Body of pancreas (tissue), 4 donors: ENCODE measurements around the gene SOD2. TPM values are rescaled to one million over a fixed set of nuclear protein-coding genes. Genes with fewer than 3 reads are reported as not detected.

Experiments used
- ATAC-seq: fragments of 150-250 bp; one replicate; pipeline ENCODE4 v1.9.1; 2016
- DNase-seq, 4 donors: peaks; one replicate each; pipeline ENCODE4 v3.0.0-alpha.2; 2019
- H3K27ac ChIP-seq, 4 donors: fragments of 200-600 bp; sonication (generic); 1 replicate in 3 of 4; 2 replicates in 1 of 4; pipeline versions ENCODE4 v1.5.1 to v1.6.1; 2016 to 2019; ENCODE audit warnings: mild to moderate bottlenecking in 1 of 4, mixed read lengths in 1 of 4, moderate library complexity in 1 of 4
- H3K27me3 ChIP-seq, 2 donors: fragments of 200-600 bp; sonication (generic); one replicate each; pipeline ENCODE4 v1.6.0; 2016; ENCODE audit warnings: mild to moderate bottlenecking in 1 of 2
- H3K36me3 ChIP-seq, 2 donors: fragments of 200-600 bp; sonication (generic); replicated peaks in 1 of 2; 2 replicates each; pipeline ENCODE4 v1.5.1; 2016; ENCODE audit warnings: low read depth in 2 of 2; ENCODE audit not compliant: insufficient read depth in 1 of 2
- H3K4me1 ChIP-seq: fragments of 200-600 bp; sonication (generic); one replicate; pipeline ENCODE4 v1.6.0; 2016
- H3K4me3 ChIP-seq, 2 donors: fragments of 200-600 bp; sonication (generic); 1 replicate in 1 of 2; 2 replicates in 1 of 2; pipeline ENCODE4 v1.5.1; 2016 to 2019
- H3K9me3 ChIP-seq, 3 donors: fragments of 200-600 bp; sonication (generic); 1 replicate in 2 of 3; 2 replicates in 1 of 3; pipeline ENCODE4 v1.5.1; 2016
- CTCF ChIP-seq, 7 experiments: fragments of 450-650 bp in 4 of 7; fragments of 200-600 bp in 3 of 7; sonication (generic) in 3 of 7; IDR thresholded peaks; one replicate each; pipeline ENCODE4 v1.5.1; 2016 to 2019; ENCODE audit warnings: antibody characterized with exemption in 7 of 7
- POLR2A ChIP-seq, 3 donors: fragments of 450-650 bp; IDR thresholded peaks; one replicate each; pipeline ENCODE4 v1.6.1; 2016; ENCODE audit warnings: antibody characterized with exemption in 3 of 3, mild to moderate bottlenecking in 2 of 3
- WGBS, 2 donors: methylation state at CpG; one replicate each; pipeline ENCODE4 v1.1.5; 2017; 5-methylcytosine and 5-hydroxymethylcytosine counted together
- intact Hi-C: fragments of 100-400 bp; cut with DNase I; formaldehyde crosslinking; loops from one replicate; pipeline ENCODE4 v1.15.1; 2023
- total RNA-seq, 2 donors: library from RNA; depleted of rRNA; stranded (reverse); fragments of >200 nt; gene quantifications; one replicate each; pipeline ENCODE4 v1.1.0, GENCODE V29; 2016

Gene SOD2
- total RNA-seq, 2 donors from 2014 or later = 70.5 to 171 TPM

GRCh38 chr6:159654483-159655098 is 38.5 kb downstream of the SOD2 start:
- Histone ChIP-seq H3K36me3 (no peaks in the 10 kb centered on the region), H3K27ac (no peak overlapping the region), H3K4me1 (no peaks in the 10 kb centered on the region), H3K27me3 (no peaks in the 10 kb centered on the region), H3K4me3 (no peak overlapping the region), H3K9me3 (no peaks in the 10 kb centered on the region)
- ATAC-seq (no peak), DNase-seq (no peak)
- intact Hi-C loops = loop anchor here (10.0 kb wide), 1 partner anchor 480 kb away; no protein-coding TSS in a partner anchor
- TF ChIP-seq CTCF (IDR thresholded peaks at IDR 0.05) (peak; percentile 24 to 65 (median 54)), POLR2A (IDR thresholded peaks at IDR 0.05) (no peak)
- 0 to 2% methylated on average over 2 of the region's 2 CpGs for WGBS, 2 donors

- DNase-seq = no peak
- no peak overlapping the region for H3K4me3 ChIP-seq
- no peak overlapping the region for H3K27ac ChIP-seq
- H3K9me3 ChIP-seq = no peaks in the 10 kb centered on the region
- no peaks in the 10 kb centered on the region for H3K27me3 ChIP-seq
- no peak for ATAC-seq
- WGBS, 2 donors = 89 to 90% methylated on average over 8 of the region's 8 CpGs
- H3K36me3 ChIP-seq = no peaks in the 10 kb centered on the region
- intact Hi-C loops = loop anchor here (10.0 kb wide), 1 partner anchor 476 kb away; no protein-coding TSS in a partner anchor
- no peaks in the 10 kb centered on the region for H3K4me1 ChIP-seq
- TF ChIP-seq CTCF (IDR thresholded peaks at IDR 0.05) = no peak
- TF ChIP-seq POLR2A (IDR thresholded peaks at IDR 0.05) = no peak
Measured at GRCh38 chr6:159650314-159650713, 42.7 kb downstream of the SOD2 start.

- H3K4me1 ChIP-seq = no peaks in the 10 kb centered on the region
- H3K27me3 ChIP-seq = no peaks in the 10 kb centered on the region
- intact Hi-C loops = no loop called here
Measured at GRCh38 chr6:159649441-159649840, 43.6 kb downstream of the SOD2 start.

GRCh38 chr6:159646733-159647132 is 46.3 kb downstream of the SOD2 start:
- Histone ChIP-seq H3K9me3 (no peaks in the 10 kb centered on the region), H3K27me3 (no peaks in the 10 kb centered on the region), H3K36me3 (no peaks in the 10 kb centered on the region), H3K4me1 (no peaks in the 10 kb centered on the region), H3K4me3 (no peak overlapping the region), H3K27ac (no peak overlapping the region)
- intact Hi-C loops = no loop called here
- TF ChIP-seq POLR2A (IDR thresholded peaks at IDR 0.05) = no peak
- TF ChIP-seq CTCF (IDR thresholded peaks at IDR 0.05) = no peak
- WGBS, 2 donors = 69 to 86% methylated on average over 2 of the region's 2 CpGs
- no peak for ATAC-seq
- no peak for DNase-seq

More at GRCh38 chr6:159649441-159649840, 43.6 kb downstream of the SOD2 start:
- H3K36me3 ChIP-seq = no peaks in the 10 kb centered on the region
- WGBS, 2 donors = 79 to 89% methylated on average over 7 of the region's 7 CpGs
- H3K9me3 ChIP-seq = no peaks in the 10 kb centered on the region
- no peak for ATAC-seq
- no peak for DNase-seq
- H3K4me3 ChIP-seq = no peak overlapping the region
- no peak overlapping the region for H3K27ac ChIP-seq
- TF ChIP-seq CTCF (IDR thresholded peaks at IDR 0.05) (no peak), POLR2A (IDR thresholded peaks at IDR 0.05) (no peak)

GRCh38 chr6:159646116-159646515 is 46.9 kb downstream of the SOD2 start:
- Histone ChIP-seq H3K4me1 (no peaks in the 10 kb centered on the region), H3K27ac (no peak overlapping the region), H3K36me3 (no peaks in the 10 kb centered on the region), H3K9me3 (no peaks in the 10 kb centered on the region), H3K4me3 (no peak overlapping the region), H3K27me3 (no peaks in the 10 kb centered on the region)
- TF ChIP-seq POLR2A (IDR thresholded peaks at IDR 0.05) (no peak), CTCF (IDR thresholded peaks at IDR 0.05) (no peak)
- WGBS, 2 donors = 83 to 92% methylated on average over 1 of the region's 1 CpG
- intact Hi-C loops = no loop called here
- ATAC-seq (no peak), DNase-seq (no peak)
